GM12873 (cell line): Measurements from ENCODE around the gene ANKHD1.

Experiments
- TF ChIP-seq, protein P1 (sequence below): IDR thresholded peaks from 2 replicates; pipeline ENCODE4 v1.5.1; 2012; ENCODE audit warnings: low read depth, mild to moderate bottlenecking, moderate library complexity, low read length, control low read depth; ENCODE audit not compliant: insufficient read depth; ENCODE audit errors: missing control alignments

ANKHD1 gene

GRCh38 chr5:140360681-140361479 is 40.8 kb upstream of the ANKHD1 start:
- TF ChIP-seq, protein P1, sequence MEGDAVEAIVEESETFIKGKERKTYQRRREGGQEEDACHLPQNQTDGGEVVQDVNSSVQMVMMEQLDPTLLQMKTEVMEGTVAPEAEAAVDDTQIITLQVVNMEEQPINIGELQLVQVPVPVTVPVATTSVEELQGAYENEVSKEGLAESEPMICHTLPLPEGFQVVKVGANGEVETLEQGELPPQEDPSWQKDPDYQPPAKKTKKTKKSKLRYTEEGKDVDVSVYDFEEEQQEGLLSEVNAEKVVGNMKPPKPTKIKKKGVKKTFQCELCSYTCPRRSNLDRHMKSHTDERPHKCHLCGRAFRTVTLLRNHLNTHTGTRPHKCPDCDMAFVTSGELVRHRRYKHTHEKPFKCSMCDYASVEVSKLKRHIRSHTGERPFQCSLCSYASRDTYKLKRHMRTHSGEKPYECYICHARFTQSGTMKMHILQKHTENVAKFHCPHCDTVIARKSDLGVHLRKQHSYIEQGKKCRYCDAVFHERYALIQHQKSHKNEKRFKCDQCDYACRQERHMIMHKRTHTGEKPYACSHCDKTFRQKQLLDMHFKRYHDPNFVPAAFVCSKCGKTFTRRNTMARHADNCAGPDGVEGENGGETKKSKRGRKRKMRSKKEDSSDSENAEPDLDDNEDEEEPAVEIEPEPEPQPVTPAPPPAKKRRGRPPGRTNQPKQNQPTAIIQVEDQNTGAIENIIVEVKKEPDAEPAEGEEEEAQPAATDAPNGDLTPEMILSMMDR, result no peak

DNA sequence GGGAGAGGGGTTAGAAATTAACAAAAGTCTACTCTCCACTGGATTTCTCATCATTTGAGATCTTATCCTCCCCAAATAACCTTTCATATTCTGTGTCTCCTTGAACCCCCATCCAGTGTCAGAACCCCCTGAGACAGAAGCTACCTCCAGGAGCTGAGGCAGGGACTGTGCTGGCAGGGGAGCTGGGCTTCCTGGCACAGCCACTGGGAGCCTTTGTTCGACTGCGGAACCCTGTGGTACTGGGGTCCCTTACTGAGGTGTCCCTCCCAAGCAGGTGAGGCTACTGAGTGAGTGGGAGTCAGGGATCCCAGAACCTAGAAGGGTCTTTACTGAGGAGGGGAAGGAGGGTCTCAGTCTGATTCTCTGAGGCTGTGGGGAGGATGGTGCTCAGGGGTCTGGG is 39.7 kb upstream of the ANKHD1 start:
- TF ChIP-seq, protein P1, result no peak

GRCh38 chr5:140362311-140362710 is 39.3 kb upstream of the ANKHD1 start:
- TF ChIP-seq, protein P1, result no peak

GRCh38 chr5:140362875-140363630 is 38.6 kb upstream of the ANKHD1 start:
- TF ChIP-seq, protein P1, result peak; percentile 98

GRCh38 chr5:140363631-140364471 is 37.8 kb upstream of the ANKHD1 start:
- TF ChIP-seq, protein P1, result no peak

DNA sequence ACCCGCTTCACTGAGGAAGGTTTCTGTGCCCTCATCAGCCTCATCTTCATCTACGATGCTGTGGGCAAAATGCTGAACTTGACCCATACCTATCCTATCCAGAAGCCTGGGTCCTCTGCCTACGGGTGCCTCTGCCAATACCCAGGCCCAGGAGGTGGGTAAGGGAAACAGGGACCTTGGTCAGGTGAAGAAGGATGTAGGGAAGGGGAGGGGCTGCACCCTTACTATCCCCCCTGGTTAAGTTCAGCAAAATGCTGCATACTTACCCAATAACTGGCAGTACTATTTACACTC is 37.2 kb upstream of the ANKHD1 start:
- TF ChIP-seq, protein P1, result no peak

DNA sequence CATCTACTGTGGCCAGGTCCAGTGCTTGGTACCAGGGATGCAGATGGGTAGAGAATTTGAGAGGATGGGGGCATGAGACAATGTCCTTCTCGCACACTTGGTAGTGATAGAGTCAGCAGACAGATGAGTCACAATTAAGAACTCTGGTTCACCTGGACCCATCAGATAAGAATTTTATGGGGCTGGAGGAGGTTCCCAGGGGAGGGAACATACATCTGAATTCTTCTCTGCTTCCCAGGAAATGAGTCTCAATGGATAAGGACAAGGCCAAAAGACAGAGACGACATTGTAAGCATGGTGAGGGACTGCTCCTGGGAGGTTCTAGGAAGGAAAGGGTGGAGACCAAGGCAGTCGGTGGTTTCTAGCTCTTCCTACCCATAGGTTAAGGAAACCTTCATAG is 36.4 kb upstream of the ANKHD1 start:
- TF ChIP-seq, protein P1, result no peak
